HepG2 (cell line): ENCODE measurements around the gene CLBA1. TPM values are rescaled to one million over a fixed set of nuclear protein-coding genes. Genes with fewer than 3 reads are reported as not detected.

Experiments
- HMGXB4 ChIP-seq, 2 experiments: sonication (generic) in 1 of 2; formaldehyde crosslinking in 1 of 2; IDR thresholded peaks; 2 replicates each; pipeline versions ENCODE4 v1.4.0 to v1.6.1; 2018 to 2020; ENCODE audit warnings: missing genetic modification reagents in 2 of 2, borderline replicate concordance in 1 of 2, low read depth in 1 of 2, mild to moderate bottlenecking in 1 of 2, missing biosample characterization in 1 of 2
- HNF1B ChIP-seq: sonication (generic); formaldehyde crosslinking; IDR thresholded peaks from 2 replicates; pipeline ENCODE4 v1.5.1; 2020; ENCODE audit warnings: mild to moderate bottlenecking, moderate library complexity, missing genetic modification reagents
- MED8 ChIP-seq: sonication (generic); formaldehyde crosslinking; IDR thresholded peaks from 2 replicates; pipeline ENCODE4 v1.8.1; 2023; ENCODE audit warnings: mild to moderate bottlenecking, missing genetic modification reagents; ENCODE audit not compliant: insufficient replicate concordance
- PLRG1 ChIP-seq: fragments of 450-650 bp; conservative IDR thresholded peaks from 2 replicates; pipeline ENCODE4 v1.6.1; 2016
- RCOR2 ChIP-seq: IDR thresholded peaks from 2 replicates; pipeline ENCODE4 v1.6.1; 2016; ENCODE audit warnings: missing biosample characterization, missing genetic modification reagents
- RFXANK ChIP-seq: IDR thresholded peaks from 2 replicates; pipeline ENCODE4 v1.6.1; 2016
- SMAD3 ChIP-seq: sonication (generic); formaldehyde crosslinking; IDR thresholded peaks from 2 replicates; pipeline ENCODE4 v1.4.0; 2020; ENCODE audit warnings: missing genetic modification reagents
- SUZ12 ChIP-seq: fragments of 150-350 bp; IDR thresholded peaks from 2 replicates; pipeline ENCODE4 v1.6.1; 2014; ENCODE audit warnings: low read depth, low read length
- ZBTB2 ChIP-seq: sonication (generic); formaldehyde crosslinking; IDR thresholded peaks from 2 replicates; pipeline ENCODE4 v1.8.0; 2022; ENCODE audit warnings: low read depth, missing genetic modification reagents
- ZBTB39 ChIP-seq: sonication (generic); formaldehyde crosslinking; IDR thresholded peaks from 2 replicates; pipeline ENCODE4 v1.5.0; 2020; ENCODE audit warnings: missing genetic modification reagents
- ZNF256 ChIP-seq: sonication (generic); formaldehyde crosslinking; conservative IDR thresholded peaks from 2 replicates; pipeline ENCODE4 v1.4.0; 2020; ENCODE audit warnings: missing genetic modification reagents
- ZNF512B ChIP-seq: sonication (generic); formaldehyde crosslinking; IDR thresholded peaks from 2 replicates; pipeline ENCODE4 v1.5.1; 2020; ENCODE audit warnings: missing genetic modification reagents, mild to moderate bottlenecking, borderline replicate concordance
- ZNF530 ChIP-seq: sonication (generic); formaldehyde crosslinking; IDR thresholded peaks from 2 replicates; pipeline ENCODE4 v1.5.0; 2020; ENCODE audit warnings: low read depth, mild to moderate bottlenecking, missing genetic modification reagents
- ZNF879 ChIP-seq: sonication (generic); formaldehyde crosslinking; IDR thresholded peaks from 2 replicates; pipeline ENCODE4 v1.8.1; 2023; ENCODE audit warnings: missing genetic modification reagents
- ZNF891 ChIP-seq: sonication (generic); formaldehyde crosslinking; IDR thresholded peaks from 2 replicates; pipeline ENCODE4 v1.5.0; 2020; ENCODE audit warnings: mild to moderate bottlenecking, missing genetic modification reagents
- polyA plus RNA-seq, 8 experiments: library from polyadenylated mRNA; depleted of rRNA in 3 of 8; stranded (reverse) in 7 of 8; unstranded in 1 of 8; fragments of >200 nt; fragmentation: Illumina TruSeq in 4 of 8; extraction: Trizol in 4 of 8; gene quantifications; 2 replicates each; pipeline versions ENCODE4 v1.2.1 to v1.2.3, GENCODE V29; 2011 to 2016; ENCODE audit warnings: low read depth in 4 of 8, missing spikeins in 1 of 8, mixed read lengths in 1 of 8; ENCODE audit not compliant: insufficient read depth in 1 of 8
- total RNA-seq, 5 experiments: library from RNA; depleted of rRNA; stranded (reverse); fragments of >200 nt; fragmentation: Illumina TruSeq; extraction: Trizol; gene quantifications; 2 replicates each; pipeline ENCODE4 v1.2.3, GENCODE V29; 2016; ENCODE audit warnings: low read depth in 1 of 5

Gene CLBA1
- total and polyA plus RNA-seq, 2 of the 13 experiments (the other 11 are each of a cell fraction or from before 2014, with no cell fraction given) = 1.2 to 1.4 TPM

GRCh38 chr14:105020815-105021655, 35.4 kb downstream of the CLBA1 start, which contains the start of gene CDCA4 (continued):
- TF ChIP-seq ZBTB39 (CRISPR knock-in tag) (no peak), ZNF512B (CRISPR knock-in tag) (no peak), MED8 (CRISPR knock-in tag) (no peak), SUZ12 (peak; percentile 33; the same call in 1 of the 2 replicates), HMGXB4 (CRISPR knock-in tag; IDR thresholded peaks at IDR 0.05; ENCODE audit: borderline replicate concordance in 1 of 2, low read depth in 1 of 2) (no peak; a peak in 1 of 4 replicates), ZNF879 (CRISPR knock-in tag) (no peak), ZNF256 (CRISPR knock-in tag) (no peak), HNF1B (CRISPR knock-in tag) (no peak; the same call in 1 of the 2 replicates), PLRG1 (no peak), ZNF891 (CRISPR knock-in tag) (no peak), RCOR2 (CRISPR knock-in tag) (no peak), RFXANK (CRISPR knock-in tag) (no peak), ZNF530 (CRISPR knock-in tag) (no peak), ZBTB2 (CRISPR knock-in tag) (peak; percentile 73; the same call in 1 of the 2 replicates), SMAD3 (CRISPR knock-in tag) (no peak)
